ENCODE measurements around the gene BSN.

BSN gene

GRCh38 chr3:49601358-49602048 is 47.2 kb downstream of the BSN start:
- DNase-seq (ENCODE audit: low read depth) = no peak

- DNase-seq (ENCODE audit: low read depth) = no peak
Measured at GRCh38 chr3:49602049-49602554, 47.8 kb downstream of the BSN start.

- peak; percentile 25 for DNase-seq (ENCODE audit: low read depth)
Measured at GRCh38 chr3:49602877-49603411, 48.7 kb downstream of the BSN start.

GRCh38 chr3:49606427-49606826 is 52.1 kb downstream of the BSN start:
- no peak for DNase-seq (ENCODE audit: low read depth)

GRCh38 chr3:49607105-49607591 is 52.9 kb downstream of the BSN start:
- DNase-seq (ENCODE audit: low read depth) = no peak

- no peak for DNase-seq (ENCODE audit: low read depth)
Measured at GRCh38 chr3:49607796-49608195, 53.5 kb downstream of the BSN start.

- DNase-seq (ENCODE audit: low read depth) = no peak
Measured at GRCh38 chr3:49609314-49609713, 55.0 kb downstream of the BSN start.

- no peak for DNase-seq (ENCODE audit: low read depth)
Measured at GRCh38 chr3:49609815-49610214, 55.5 kb downstream of the BSN start.

- DNase-seq (ENCODE audit: low read depth) = no peak
Measured at GRCh38 chr3:49610666-49611280, 56.5 kb downstream of the BSN start.

- no peak for DNase-seq (ENCODE audit: low read depth)
Measured at GRCh38 chr3:49611291-49611690, 57.0 kb downstream of the BSN start.

GRCh38 chr3:49611719-49612118 is 57.4 kb downstream of the BSN start:
- DNase-seq (ENCODE audit: low read depth) = no peak

GRCh38 chr3:49614936-49615335 is 60.7 kb downstream of the BSN start:
- DNase-seq (ENCODE audit: low read depth) = no peak

GRCh38 chr3:49616061-49616460 is 61.8 kb downstream of the BSN start:
- no peak for DNase-seq (ENCODE audit: low read depth)

- DNase-seq (ENCODE audit: low read depth) = no peak
Measured at GRCh38 chr3:49616491-49616941, 62.2 kb downstream of the BSN start.

GRCh38 chr3:49617390-49618013 is 63.2 kb downstream of the BSN start:
- no peak for DNase-seq (ENCODE audit: low read depth)

GRCh38 chr3:49618412-49618811 is 64.1 kb downstream of the BSN start:
- no peak for DNase-seq (ENCODE audit: low read depth)

GRCh38 chr3:49619649-49620048 is 65.4 kb downstream of the BSN start:
- no peak for DNase-seq (ENCODE audit: low read depth)

- no peak for DNase-seq (ENCODE audit: low read depth)
Measured at GRCh38 chr3:49620728-49621127, 66.5 kb downstream of the BSN start.

- no peak for DNase-seq (ENCODE audit: low read depth)
Measured at GRCh38 chr3:49623071-49623470, 68.8 kb downstream of the BSN start.

- no peak for DNase-seq (ENCODE audit: low read depth)
Measured at GRCh38 chr3:49625071-49625470, 70.8 kb downstream of the BSN start.

GRCh38 chr3:49626101-49626581 is 71.9 kb downstream of the BSN start:
- no peak for DNase-seq (ENCODE audit: low read depth)

- no peak for DNase-seq (ENCODE audit: low read depth)
Measured at GRCh38 chr3:49626796-49627195, 72.5 kb downstream of the BSN start.

- DNase-seq (ENCODE audit: low read depth) = no peak
Measured at GRCh38 chr3:49627634-49628033, 73.4 kb downstream of the BSN start.
